Measurements from ENCODE around the gene GALNT6.

The GALNT6 gene, protein sequence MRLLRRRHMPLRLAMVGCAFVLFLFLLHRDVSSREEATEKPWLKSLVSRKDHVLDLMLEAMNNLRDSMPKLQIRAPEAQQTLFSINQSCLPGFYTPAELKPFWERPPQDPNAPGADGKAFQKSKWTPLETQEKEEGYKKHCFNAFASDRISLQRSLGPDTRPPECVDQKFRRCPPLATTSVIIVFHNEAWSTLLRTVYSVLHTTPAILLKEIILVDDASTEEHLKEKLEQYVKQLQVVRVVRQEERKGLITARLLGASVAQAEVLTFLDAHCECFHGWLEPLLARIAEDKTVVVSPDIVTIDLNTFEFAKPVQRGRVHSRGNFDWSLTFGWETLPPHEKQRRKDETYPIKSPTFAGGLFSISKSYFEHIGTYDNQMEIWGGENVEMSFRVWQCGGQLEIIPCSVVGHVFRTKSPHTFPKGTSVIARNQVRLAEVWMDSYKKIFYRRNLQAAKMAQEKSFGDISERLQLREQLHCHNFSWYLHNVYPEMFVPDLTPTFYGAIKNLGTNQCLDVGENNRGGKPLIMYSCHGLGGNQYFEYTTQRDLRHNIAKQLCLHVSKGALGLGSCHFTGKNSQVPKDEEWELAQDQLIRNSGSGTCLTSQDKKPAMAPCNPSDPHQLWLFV

GRCh38 chr12:51391283-51392123 lies at the start of gene GALNT6:
TSS of gene GALNT6 (minus strand) at chr12:51391406. CDS start at chr12:51379781, 11,625 bp downstream.
- DNase-seq = no peak

DNA sequence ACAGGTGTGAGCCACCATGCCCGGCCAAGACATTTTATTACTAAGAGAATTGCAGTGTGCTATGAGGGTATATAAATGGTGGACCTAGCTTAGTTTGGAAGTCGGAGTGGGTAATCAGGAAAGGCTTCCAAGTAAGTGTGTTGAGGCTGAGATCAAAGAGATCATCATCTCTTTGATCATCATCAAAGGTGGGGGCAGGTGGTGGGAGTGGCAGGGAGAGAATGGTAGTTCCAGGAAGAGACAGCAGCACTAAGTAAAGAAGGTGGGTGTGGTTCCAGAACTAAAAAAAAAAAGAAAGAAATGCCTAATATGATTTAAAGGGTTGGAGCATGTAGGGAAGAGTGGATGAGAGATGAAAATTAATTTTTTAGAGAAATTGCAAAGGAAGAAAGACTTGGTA lies 48.1 kb upstream of the GALNT6 start:
- DNase-seq = no peak

DNA sequence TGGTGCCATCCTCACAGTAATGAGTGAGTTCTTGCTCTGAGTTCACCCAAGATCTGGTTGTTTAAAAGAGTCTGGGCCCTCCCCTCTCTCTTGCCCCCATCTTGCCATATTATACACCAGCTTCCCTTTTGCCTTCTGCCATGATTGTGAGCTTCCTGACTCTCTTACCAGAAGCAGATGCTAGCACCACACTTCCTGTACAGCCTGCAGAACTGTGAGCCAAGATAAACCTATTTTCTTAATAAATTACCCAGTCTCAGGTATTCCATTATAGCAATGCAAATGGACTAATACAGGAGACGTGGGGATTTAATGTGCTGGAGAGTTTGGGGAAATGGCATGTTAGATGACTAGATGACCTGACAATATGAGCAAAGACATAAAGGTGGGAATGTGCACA lies 46.2 kb upstream of the GALNT6 start:
- DNase-seq = no peak

GRCh38 chr12:51434305-51434704 lies 43.1 kb upstream of the GALNT6 start:
- DNase-seq = no peak

DNA sequence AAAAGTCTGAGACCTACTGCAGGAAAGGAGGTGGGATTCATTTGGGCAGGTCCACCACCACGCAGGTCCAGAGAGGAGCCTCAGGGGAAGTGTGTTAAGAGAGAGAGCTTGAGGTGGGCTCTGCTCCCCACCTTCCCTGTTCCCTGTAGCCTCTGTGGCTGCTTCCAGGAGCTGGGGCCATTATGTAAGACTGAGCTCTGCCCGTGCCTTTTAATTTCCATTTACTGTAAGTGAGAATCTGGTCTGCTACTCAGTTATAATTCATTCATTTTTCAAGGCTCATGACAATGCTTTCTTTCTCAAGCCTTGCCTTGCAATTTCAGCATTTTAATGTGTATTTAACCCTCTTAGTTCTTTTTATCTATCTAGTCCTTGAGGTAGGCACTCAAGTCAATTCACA lies 41.7 kb upstream of the GALNT6 start:
- peak; percentile 21 for DNase-seq

DNA sequence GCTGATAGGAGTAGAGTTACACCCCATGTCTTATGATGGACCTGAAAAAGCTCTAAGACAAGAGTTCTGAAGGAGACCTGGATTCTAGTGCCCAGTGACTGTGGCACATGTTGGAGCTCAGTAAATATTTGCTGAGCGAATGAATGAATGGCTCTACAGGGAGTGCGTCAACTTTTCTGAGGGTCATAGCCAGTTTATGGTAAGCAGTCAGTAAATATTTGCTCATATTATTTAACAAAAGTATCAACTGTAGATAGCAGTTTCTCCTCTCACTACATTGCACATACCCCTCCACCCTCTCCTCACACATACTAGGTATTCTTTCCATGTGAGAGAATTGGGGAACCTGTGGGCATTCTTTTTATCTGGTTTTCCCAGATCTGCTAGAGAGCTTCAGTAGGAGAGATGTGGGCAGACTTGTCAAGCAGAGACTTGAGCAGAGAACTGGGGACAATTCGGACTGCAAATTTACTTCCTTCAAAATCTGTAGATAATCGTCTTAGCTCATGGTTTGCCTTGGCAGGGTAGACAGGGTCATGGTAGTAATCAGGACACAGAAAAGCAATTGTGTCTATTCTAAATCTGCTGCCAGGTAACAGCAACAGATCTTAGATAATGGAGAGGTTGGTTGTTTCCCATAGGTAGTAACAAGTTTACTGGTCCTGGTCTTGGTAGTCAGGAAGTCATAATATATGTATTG lies 39.1 kb upstream of the GALNT6 start:
- DNase-seq = no peak

DNA sequence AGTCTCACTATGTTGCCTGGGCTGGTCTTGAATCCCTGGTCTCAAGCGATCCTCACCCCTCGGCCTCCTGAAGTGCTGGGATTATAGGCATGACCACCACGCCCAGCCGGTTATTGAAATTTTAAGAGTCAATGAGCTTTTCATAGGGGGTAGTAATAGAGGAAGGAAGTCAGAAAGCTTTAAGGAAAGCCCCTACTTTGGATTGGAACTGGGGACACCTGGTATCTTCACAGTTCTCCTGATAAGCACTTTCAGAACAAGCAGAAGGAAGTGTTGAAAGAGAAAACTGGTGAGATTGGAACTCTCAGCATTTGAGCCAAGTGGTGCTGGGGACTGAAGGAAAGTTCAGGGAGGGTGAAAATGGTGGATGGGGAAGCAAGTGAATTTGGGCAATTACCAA lies 38.5 kb upstream of the GALNT6 start:
- DNase-seq = no peak

DNA sequence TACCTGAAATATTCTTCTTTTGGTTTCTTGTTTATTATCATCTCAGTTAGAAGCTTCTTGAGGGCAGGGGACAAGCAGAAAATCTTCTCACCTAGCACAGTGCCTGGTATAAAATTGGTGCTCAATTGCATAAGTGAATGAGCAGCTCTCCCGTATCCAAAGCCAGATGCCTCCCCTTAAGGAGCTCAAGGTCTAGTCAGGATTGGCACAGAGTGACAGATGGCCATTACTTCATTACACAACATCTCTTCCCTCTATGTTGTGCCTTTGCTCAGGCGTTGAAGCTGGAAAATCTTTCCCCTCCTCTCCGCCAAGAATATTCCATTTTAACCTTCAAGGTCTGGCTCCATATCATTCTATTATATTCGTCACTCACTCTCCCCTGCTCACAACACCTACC lies 37.0 kb upstream of the GALNT6 start:
- no peak for DNase-seq

DNA sequence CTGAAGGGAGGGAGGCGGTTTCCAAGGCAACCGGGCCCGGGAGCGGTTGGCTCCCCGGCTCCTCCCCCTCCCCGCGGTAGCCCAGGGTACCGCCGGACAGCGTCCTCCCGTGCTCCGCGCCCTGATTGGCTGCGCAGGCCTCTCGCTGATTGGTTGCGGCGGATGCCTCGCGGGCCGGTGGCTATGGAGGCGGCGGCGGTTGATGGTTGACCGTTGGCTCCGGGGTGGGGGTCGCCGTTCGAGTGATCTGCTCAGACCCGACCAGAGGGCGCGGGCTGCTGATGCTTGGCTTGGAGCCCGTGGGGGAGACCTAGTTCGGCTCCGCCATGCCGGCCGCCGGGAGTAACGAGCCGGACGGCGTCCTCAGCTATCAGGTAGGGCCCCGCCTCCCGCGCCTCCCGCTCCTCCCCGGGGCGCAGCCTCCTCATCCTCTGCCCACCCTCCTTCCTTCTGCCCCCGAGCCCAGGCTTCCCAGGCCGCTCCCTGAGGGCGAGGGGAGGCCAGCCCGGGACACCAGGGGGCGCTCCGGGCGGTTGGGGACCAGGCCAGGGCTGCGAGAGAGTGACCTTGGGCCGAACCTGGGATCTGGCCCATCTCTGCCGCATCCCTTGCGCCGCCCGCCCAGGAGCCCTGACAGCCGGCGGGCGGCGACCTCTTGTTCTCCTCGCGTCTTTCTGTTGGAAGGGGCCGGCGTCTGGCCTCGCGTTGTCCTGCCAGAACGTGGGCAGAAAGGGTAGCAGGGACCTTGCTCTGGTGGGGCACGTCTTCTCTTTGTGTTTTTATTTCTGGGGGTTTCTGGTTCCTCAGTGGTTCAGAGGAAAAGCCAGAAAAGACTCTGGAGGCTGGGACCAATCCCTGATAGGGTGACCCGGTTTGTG lies 33.7 kb upstream of the GALNT6 start, which contains the start of gene SLC4A8:
Gene SLC4A8, plus strand, starts transcription at position 170 of the 878 bp plus-strand sequence. Its CDS starts 157 bp downstream, at position 327.
- peak; percentile 97 for DNase-seq

- no peak for DNase-seq
These were observed 33.0 kb upstream of the GALNT6 start for GRCh38 chr12:51424094-51424661.

DNA sequence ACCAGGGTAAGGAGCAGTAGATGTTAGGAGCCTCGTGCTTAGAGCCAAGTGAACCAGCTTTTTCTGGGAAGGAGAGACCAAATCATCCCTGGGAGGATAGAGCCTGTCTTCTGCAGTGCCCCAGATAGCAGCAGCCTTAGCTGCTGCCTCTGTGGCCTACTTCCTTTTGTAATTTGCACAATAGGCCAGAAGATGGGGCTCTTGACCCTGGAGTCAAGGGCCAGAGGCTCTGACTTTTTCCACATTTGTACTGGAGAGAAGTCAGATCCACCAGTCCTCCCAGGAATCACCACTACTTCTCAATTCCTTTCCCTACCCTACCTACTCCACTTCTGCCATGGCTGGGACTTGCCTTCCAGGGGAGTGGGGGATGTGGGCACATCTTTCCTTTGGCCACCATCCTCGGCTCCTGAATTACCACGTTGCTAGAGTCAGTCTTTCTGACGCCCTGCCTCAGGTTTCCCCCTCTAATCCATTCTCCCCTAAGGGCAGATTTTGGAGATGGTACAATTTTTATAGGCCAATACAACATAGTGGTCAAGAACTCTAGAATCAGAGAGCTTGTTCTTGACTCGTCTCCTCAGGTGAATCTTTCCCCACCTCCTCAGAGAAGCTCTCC lies 30.2 kb upstream of the GALNT6 start:
- DNase-seq = peak; percentile 65

DNA sequence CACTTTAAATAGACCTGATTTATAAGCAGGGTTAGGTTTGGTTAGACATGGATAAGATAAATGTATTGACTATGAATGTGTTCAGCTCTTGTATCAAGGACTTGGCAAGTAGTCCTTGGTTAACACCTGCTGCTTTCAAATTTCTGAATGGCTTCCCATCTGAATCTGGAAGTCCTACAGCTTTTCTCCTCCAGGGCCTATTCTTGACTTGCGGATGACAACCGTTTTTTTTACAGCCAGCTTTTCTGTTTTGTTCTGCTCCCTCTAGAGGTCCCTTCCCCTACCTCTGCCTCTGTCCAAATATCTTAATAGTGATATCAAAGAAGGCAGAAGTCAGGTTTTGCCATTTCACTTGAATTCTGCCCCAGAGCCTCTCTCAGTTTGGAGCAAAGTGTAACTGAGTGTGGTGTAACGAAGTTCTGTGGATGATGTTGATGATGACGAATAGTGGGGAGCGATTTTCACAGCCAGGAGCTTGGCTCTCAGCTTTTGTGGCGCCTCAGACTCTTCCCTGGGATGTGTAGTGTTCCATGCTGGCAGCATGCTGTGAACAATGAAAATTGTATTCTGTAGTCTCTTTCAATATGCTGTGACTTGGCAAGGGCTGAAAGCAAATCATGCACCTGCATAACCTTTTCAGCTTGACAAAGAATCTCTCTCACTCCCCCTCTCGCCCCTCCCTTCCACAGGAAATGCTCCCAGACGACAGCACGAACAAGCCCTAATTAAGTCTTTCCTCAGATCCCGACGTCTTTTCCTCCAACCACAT lies 28.4 kb upstream of the GALNT6 start:
- peak; percentile 46 for DNase-seq

GRCh38 chr12:51417826-51418225 lies 26.6 kb upstream of the GALNT6 start:
- no peak for DNase-seq

- no peak for DNase-seq
These were observed 24.7 kb upstream of the GALNT6 start for GRCh38 chr12:51415931-51416330.

- no peak for DNase-seq
These were observed 22.6 kb upstream of the GALNT6 start for GRCh38 chr12:51413791-51414190.

DNA sequence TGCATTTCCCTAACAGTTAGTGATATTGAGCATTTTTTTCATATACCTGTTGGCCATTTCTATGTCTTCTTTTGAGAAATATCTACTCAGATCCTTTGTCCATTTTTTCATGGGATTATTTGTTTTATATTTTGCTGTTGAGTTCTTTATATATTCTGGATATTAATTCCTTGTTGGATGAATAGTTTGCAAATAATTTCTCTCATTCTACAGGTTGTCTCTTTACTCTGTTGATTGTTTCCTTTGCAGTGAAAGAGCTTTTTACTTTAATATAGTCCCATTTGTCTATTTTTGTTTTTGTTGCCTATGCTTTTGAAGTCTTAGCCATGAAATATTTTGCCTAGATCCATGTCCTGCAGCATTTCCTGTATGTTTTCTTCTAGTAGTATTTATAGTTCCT lies 21.9 kb upstream of the GALNT6 start:
- no peak for DNase-seq

DNA sequence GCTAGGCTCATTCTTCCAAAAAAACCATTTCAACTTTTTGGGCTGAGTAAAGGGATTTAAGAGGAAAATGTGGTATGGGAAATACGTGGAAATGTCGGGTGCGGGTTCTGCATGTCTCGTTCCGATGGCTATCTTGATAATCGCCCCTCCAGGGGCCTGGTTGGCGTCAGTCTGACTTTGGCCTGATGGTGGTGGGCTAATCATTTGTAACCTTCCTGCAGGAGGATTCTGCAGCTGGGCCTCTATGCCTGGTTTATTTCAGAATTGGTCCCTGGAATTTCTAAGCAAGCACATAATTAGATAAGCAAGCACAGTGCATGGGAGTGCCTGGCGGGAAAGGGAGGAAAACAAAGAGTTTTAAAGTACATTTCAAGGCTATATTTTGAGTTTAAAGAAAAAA lies 18.6 kb upstream of the GALNT6 start:
- DNase-seq = no peak

GRCh38 chr12:51407604-51408003 lies 16.4 kb upstream of the GALNT6 start:
- DNase-seq = no peak

- DNase-seq = no peak
These were observed 15.7 kb upstream of the GALNT6 start for GRCh38 chr12:51406859-51407258.

DNA sequence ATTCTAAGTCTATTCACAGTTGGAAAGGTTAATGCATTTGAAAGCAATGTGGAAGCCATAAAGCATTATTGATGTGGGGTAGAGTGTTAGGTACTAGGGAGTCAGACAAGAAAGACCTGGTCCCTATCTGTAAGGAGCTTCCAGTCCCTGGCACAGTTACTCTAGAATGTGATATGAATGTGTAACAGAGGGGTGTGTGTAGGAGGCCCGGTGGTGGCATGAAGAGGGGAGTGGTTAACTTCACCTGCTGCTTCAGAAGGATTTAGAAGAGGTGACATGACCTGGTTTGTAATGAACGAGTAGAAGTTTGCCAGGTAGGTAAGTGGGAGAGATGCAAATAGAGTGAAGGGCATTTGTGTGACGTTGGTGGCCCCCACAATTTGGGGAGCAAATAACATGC lies 15.1 kb upstream of the GALNT6 start:
- DNase-seq = no peak
